HCT116 (cell line): Measurements from ENCODE around the gene ADAMTS15. TPM values are rescaled to one million over a fixed set of nuclear protein-coding genes. Genes with fewer than 3 reads are reported as not detected.

Experiments used
- CBX3 ChIP-seq: IDR thresholded peaks from 2 replicates; pipeline ENCODE4 v1.6.1; 2012; ENCODE audit warnings: low read depth
- CEBPB ChIP-seq: IDR thresholded peaks from 2 replicates; pipeline ENCODE4 v1.6.1; 2012; ENCODE audit warnings: low read depth
- EGR1 ChIP-seq: IDR thresholded peaks from 2 replicates; pipeline ENCODE4 v1.6.1; 2012; ENCODE audit warnings: low read depth
- MAX ChIP-seq: IDR thresholded peaks from 2 replicates; pipeline ENCODE4 v1.6.1; 2012
- POLR2AphosphoS5 ChIP-seq: IDR thresholded peaks from 2 replicates; pipeline ENCODE4 v1.6.1; 2011; ENCODE audit warnings: mild to moderate bottlenecking, low read depth, low read length, moderate library complexity
- RAD21 ChIP-seq: IDR thresholded peaks from 2 replicates; pipeline ENCODE4 v1.6.1; 2012; ENCODE audit warnings: low read depth, mild to moderate bottlenecking
- SP1 ChIP-seq: IDR thresholded peaks from 2 replicates; pipeline ENCODE4 v1.6.1; 2012; ENCODE audit warnings: low read depth
- SRF ChIP-seq: IDR thresholded peaks from 2 replicates; pipeline ENCODE4 v1.6.1; 2012; ENCODE audit warnings: low read depth
- TCF7L2 ChIP-seq: IDR thresholded peaks from 2 replicates; pipeline ENCODE4 v1.7.0; 2011; ENCODE audit warnings: borderline replicate concordance, inconsistent platforms; ENCODE audit not compliant: insufficient read depth, insufficient read length; ENCODE audit errors: extremely low read depth
- YY1 ChIP-seq: IDR thresholded peaks from 2 replicates; pipeline ENCODE4 v1.6.1; 2011; ENCODE audit warnings: low read length, low read depth, moderate library complexity, mild to moderate bottlenecking; ENCODE audit not compliant: insufficient replicate concordance; ENCODE audit errors: extremely low read depth
- ZFX ChIP-seq: fragments of 450-650 bp; IDR thresholded peaks from 2 replicates; pipeline ENCODE4 v1.6.1; 2017
- ZNF274 ChIP-seq: fragments of 200-500 bp; sonication (Bioruptor generic); IDR thresholded peaks from 2 replicates; pipeline ENCODE4 v1.6.1; 2014; ENCODE audit warnings: mild to moderate bottlenecking, low read depth, low read length, inconsistent platforms
- total RNA-seq: library from RNA; stranded (reverse); gene quantifications from one replicate; pipeline ENCODE4 v1.2.1, GENCODE V29; 2021; ENCODE audit not compliant: unreplicated experiment
- TF ChIP-seq, protein P1 (sequence below), 3 experiments: fragments of 200-600 bp in 1 of 3; sonication (generic) in 1 of 3; IDR thresholded peaks in 2 of 3; conservative IDR thresholded peaks in 1 of 3; 2 replicates each; pipeline ENCODE4 v1.5.1; 2012 to 2017; ENCODE audit warnings: low read depth in 2 of 3, low read length in 2 of 3, antibody characterized with exemption in 1 of 3, borderline replicate concordance in 1 of 3, control low read depth in 1 of 3, mild to moderate bottlenecking in 1 of 3, mixed read lengths in 1 of 3, mixed run types in 1 of 3, moderate library complexity in 1 of 3; ENCODE audit not compliant: insufficient read depth in 1 of 3
- TF ChIP-seq, protein P2 (sequence below): IDR thresholded peaks from 2 replicates; pipeline ENCODE4 v1.6.1; 2011; ENCODE audit warnings: mild to moderate bottlenecking, low read length, moderate library complexity; ENCODE audit not compliant: insufficient replicate concordance; ENCODE audit errors: extremely low read depth

The ADAMTS15 gene
- total RNA-seq, 1 experiment from 2014 or later, result 0.44 TPM

- TF ChIP-seq, protein P1, sequence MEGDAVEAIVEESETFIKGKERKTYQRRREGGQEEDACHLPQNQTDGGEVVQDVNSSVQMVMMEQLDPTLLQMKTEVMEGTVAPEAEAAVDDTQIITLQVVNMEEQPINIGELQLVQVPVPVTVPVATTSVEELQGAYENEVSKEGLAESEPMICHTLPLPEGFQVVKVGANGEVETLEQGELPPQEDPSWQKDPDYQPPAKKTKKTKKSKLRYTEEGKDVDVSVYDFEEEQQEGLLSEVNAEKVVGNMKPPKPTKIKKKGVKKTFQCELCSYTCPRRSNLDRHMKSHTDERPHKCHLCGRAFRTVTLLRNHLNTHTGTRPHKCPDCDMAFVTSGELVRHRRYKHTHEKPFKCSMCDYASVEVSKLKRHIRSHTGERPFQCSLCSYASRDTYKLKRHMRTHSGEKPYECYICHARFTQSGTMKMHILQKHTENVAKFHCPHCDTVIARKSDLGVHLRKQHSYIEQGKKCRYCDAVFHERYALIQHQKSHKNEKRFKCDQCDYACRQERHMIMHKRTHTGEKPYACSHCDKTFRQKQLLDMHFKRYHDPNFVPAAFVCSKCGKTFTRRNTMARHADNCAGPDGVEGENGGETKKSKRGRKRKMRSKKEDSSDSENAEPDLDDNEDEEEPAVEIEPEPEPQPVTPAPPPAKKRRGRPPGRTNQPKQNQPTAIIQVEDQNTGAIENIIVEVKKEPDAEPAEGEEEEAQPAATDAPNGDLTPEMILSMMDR (IDR thresholded peaks at IDR 0.05 in 2 of 3, conservative IDR thresholded peaks at IDR 0.05 in 1 of 3; ENCODE audit: borderline replicate concordance in 1 of 3, insufficient read depth in 1 of 3, low read depth in 2 of 3, low read length in 2 of 3), result no peak
- no peak for TF ChIP-seq SRF
- no peak for TF ChIP-seq CBX3
- no peak for TF ChIP-seq CEBPB
- TF ChIP-seq ZNF274, result no peak
- TF ChIP-seq EGR1, result no peak
- no peak for TF ChIP-seq TCF7L2
- TF ChIP-seq, protein P2, sequence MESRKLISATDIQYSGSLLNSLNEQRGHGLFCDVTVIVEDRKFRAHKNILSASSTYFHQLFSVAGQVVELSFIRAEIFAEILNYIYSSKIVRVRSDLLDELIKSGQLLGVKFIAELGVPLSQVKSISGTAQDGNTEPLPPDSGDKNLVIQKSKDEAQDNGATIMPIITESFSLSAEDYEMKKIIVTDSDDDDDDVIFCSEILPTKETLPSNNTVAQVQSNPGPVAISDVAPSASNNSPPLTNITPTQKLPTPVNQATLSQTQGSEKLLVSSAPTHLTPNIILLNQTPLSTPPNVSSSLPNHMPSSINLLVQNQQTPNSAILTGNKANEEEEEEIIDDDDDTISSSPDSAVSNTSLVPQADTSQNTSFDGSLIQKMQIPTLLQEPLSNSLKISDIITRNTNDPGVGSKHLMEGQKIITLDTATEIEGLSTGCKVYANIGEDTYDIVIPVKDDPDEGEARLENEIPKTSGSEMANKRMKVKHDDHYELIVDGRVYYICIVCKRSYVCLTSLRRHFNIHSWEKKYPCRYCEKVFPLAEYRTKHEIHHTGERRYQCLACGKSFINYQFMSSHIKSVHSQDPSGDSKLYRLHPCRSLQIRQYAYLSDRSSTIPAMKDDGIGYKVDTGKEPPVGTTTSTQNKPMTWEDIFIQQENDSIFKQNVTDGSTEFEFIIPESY, result no peak
- no peak for TF ChIP-seq YY1
- no peak for TF ChIP-seq SP1
- TF ChIP-seq RAD21, result no peak
- TF ChIP-seq MAX, result no peak
- 0 out of 2 replicates have a peak, but pooled peaks have one; percentile 13 for TF ChIP-seq ZFX
- TF ChIP-seq POLR2AphosphoS5, result peak; percentile 50
Observed at GRCh38 chr11:130522284-130522961, 74.0 kb downstream of the ADAMTS15 start (continued).
